RPMI7951 (cell line): Measurements from ENCODE around the gene COG5. TPM values are rescaled to one million over a fixed set of nuclear protein-coding genes. Genes with fewer than 3 reads are reported as not detected.

Experiments used
- DNase-seq: peaks from one replicate; pipeline ENCODE4 v3.0.0-alpha.2; 2012; ENCODE audit warnings: low read depth
- total RNA-seq: library from RNA; depleted of rRNA; stranded (reverse); fragments of >200 nt; shearing (Covaris generic); gene quantifications from 2 replicates; pipeline ENCODE4 v1.2.3, GENCODE V29; 2014

Gene COG5
- total RNA-seq, 1 experiment from 2014 or later = 21.5 TPM

- DNase-seq = no peak
These were observed 377.5 kb downstream of the COG5 start for GRCh38 chr7:107186240-107186639.

GRCh38 chr7:107185716-107186115 lies 378.0 kb downstream of the COG5 start:
- DNase-seq = no peak

GRCh38 chr7:107181172-107181571 lies 382.5 kb downstream of the COG5 start:
- no peak for DNase-seq

GRCh38 chr7:107180378-107180777 lies 383.3 kb downstream of the COG5 start:
- peak; percentile 59 for DNase-seq

GRCh38 chr7:107179326-107180164 lies 384.2 kb downstream of the COG5 start:
- peak; percentile 33 for DNase-seq

GRCh38 chr7:107173691-107174406 lies 389.9 kb downstream of the COG5 start:
- no peak for DNase-seq

- no peak for DNase-seq
These were observed 390.5 kb downstream of the COG5 start for GRCh38 chr7:107173191-107173590.

GRCh38 chr7:107172276-107173032 lies 391.3 kb downstream of the COG5 start:
- DNase-seq = no peak

- no peak for DNase-seq
These were observed 392.2 kb downstream of the COG5 start for GRCh38 chr7:107171496-107171895.

GRCh38 chr7:107170051-107170915 lies 393.4 kb downstream of the COG5 start:
- no peak for DNase-seq

GRCh38 chr7:107169120-107170050 lies 394.3 kb downstream of the COG5 start:
- DNase-seq = peak; percentile 97

GRCh38 chr7:107168233-107169119 lies 395.2 kb downstream of the COG5 start, which contains the start of gene HBP1:
HBP1 (plus strand) TSS chr7:107169003; CDS start chr7:107179894, 10,891 bp downstream.
- peak; percentile 100 for DNase-seq

GRCh38 chr7:107167483-107168232 lies 396.1 kb downstream of the COG5 start:
- peak; percentile 82 for DNase-seq

- no peak for DNase-seq
These were observed 396.8 kb downstream of the COG5 start for GRCh38 chr7:107166736-107167426.

- no peak for DNase-seq
These were observed 398.4 kb downstream of the COG5 start for GRCh38 chr7:107165341-107165740.

- DNase-seq = no peak
These were observed 399.6 kb downstream of the COG5 start for GRCh38 chr7:107164092-107164491.

GRCh38 chr7:107162475-107162874 lies 401.2 kb downstream of the COG5 start:
- no peak for DNase-seq

- DNase-seq = no peak
These were observed 402.3 kb downstream of the COG5 start for GRCh38 chr7:107161415-107161814.
